ENCODE data around the gene FOXN4.
"Not testable (repeated sequence)": the region's sequence is repeated elsewhere in the genome, so short reads cannot be mapped to it uniquely, and the experiment has no call there.

Gene FOXN4, protein sequence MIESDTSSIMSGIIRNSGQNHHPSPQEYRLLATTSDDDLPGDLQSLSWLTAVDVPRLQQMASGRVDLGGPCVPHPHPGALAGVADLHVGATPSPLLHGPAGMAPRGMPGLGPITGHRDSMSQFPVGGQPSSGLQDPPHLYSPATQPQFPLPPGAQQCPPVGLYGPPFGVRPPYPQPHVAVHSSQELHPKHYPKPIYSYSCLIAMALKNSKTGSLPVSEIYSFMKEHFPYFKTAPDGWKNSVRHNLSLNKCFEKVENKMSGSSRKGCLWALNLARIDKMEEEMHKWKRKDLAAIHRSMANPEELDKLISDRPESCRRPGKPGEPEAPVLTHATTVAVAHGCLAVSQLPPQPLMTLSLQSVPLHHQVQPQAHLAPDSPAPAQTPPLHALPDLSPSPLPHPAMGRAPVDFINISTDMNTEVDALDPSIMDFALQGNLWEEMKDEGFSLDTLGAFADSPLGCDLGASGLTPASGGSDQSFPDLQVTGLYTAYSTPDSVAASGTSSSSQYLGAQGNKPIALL
- 0 to 0.07 reads per million in 2 donors for total RNA-seq

DNA sequence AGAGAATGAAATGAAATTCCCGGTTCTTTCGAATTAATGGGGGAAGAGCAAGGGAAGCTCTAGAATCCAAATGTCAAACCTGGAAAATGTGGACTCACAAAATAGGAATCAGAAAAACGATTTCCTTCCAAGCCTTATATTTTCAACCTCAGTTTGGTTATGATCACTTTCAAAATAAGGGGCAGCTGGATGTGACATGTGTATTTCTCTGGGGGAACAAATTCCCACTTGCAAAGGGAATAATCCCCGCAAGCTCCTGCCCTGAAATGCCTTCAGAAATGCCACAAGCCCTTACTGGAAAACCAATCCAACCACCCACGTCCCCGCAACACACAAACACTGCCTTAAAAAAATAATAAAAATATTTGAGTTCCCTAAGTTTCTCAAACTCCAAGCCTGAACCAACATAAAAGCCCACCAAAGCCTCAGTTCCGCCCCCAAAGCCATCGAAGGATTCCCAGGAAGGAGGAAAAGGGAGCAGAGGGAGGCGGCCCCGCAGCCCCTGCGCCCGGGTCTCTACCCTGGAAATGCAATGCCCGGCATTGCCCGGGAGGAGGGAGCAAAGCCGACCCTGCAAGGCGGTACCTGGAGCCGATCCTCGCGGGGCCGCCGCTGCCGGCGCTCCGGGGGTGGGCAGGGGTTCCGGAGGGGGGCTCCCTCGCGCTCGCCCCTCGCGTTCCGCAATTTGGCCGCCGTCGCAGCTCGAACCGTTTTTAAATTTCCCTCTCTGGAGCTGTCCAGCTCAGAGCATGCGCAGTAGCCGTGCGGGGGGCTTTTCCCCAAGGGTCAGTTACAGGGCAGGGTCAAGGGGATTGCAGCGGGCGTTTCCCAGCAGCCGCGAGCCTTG lies at the start of gene FOXN4:
FOXN4 (minus strand) TSS at position 751 of the 847 bp plus-strand sequence. CDS start 963 bp downstream, outside the sequence.
- DNase-seq: no peak

DNA sequence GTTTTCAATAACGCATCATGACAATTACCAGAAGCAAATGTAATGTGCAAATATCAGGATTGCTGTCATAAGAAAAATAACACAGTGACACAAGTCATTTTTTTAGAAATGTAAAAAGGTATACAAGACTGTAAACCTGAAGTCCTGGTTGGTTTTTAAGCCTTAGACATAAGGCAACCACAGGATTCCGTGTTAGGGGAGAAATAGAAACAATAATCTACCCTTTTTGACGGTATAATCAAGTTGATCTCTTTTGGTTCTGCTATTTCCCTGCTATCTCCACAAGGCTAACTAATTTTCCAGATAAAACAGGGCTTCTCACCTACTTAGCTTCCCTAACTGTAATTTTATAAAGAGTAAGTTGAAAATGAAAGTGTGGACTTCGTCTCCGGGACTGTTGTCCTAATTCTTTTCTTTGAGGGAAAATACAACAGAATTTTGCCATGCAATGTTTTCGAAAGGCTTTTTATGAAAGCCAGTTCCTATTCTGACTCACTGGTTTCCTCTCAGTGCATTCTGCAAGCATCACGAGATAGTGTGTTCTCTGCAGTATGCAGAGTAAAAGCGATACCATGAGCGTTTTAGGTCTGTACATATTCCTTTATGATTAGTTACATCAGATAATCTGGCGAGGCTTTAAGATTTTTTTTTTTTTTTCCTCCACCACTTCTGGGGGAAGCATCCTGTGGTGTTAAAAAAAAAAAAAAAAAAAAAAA lies 49.2 kb upstream of the FOXN4 start:
- DNase-seq: peak in 1 of 5 experiments; percentile 92

DNA sequence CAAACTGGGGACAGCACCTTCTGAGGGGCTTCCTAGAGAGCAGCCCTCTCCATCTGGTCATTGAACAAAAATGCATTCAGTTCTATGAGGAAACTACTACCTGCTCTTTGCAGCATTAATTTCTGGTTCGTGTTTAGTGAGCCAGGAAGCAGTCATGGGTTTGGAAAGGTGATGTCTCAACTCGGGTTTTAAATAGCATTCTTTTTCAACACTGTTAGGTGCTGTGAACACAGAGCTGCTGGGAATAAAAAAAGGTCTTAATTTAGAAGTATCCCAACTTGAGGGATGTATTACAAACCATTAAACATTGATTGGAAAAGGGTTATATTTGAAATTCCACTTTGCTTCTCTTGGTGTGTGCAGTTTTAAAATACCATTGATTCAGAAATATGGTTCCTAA lies 47.9 kb upstream of the FOXN4 start:
- no peak for DNase-seq

DNA sequence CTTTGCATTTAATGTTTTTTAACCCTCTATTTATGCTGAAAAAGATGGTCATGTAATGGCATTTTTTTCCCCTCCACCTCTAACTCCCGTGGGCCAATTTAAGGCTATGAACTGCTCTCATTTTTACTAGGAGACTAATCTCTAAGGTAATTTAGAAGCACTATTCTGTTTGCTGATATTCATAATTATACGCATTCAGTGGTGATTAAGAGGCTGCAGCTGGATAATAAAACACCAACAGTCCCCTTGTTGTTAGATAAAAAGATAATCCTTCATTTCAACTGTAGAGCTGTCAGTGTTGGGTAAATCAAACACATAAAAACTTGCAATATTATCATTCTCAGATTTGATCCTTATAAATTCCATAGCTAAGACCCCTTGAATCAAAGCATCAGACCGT lies 47.5 kb upstream of the FOXN4 start:
- DNase-seq: no peak

DNA sequence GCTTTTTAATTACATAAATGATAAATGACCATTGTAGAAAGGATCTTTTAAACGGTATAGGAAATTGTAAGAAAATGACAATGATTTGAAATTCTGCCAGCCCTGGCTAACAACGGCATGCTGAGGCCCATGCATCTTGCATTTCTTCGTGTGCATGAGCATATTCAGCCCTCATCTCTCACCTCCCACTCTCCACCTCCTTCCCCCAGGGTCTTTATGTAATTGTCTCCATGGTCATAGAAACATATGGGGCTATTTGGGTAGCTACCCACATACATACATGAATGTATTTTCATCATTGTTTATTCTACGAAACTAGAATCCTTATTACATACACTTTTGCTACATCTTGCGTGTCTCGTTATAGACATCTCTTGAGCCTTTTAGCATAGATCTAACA lies 43.1 kb upstream of the FOXN4 start:
- no peak for DNase-seq

DNA sequence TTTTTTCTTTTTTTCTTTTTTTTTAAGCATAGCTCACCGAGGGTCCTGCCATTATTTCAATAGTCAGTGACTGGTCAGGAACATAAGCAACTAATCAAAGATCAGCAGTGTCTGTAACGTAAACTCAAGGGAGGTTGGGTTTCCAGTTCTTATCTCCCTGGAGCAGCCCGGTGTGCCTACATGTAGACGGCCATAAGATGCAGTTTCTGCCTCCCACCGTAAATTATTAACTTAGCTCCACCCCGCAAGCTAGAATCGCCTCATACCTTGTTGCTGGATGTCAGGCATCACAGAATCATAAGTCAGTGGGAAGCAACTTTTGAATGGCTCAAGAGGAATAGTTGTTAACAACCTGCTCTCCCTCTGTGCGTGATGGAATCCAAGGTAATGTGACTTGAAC lies 38.5 kb upstream of the FOXN4 start, which contains the start of gene MYO1H:
MYO1H (plus strand) TSS at position 312 of the 400 bp plus-strand sequence; CDS start at position 373, 61 bp downstream.
- no peak for DNase-seq

DNA sequence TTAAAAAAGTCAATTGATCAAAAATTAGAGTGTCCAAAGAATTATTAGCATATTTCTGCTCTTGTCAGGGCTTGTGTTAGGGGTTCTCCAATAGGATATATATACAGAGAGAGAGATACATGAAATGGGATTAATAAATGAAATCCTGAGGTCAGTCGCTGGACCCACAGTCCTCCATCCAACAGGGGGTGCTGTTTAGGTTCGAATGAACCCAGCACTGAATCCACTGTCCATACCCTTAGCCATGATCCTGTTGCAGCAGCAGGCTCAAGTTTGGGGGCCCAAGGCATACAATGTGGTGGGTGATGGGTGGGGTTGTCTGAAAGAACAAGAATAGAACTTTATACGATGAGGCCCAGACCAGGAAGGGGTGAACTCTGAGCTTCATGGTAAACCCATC lies 37.8 kb upstream of the FOXN4 start:
- peak in 1 of 5 experiments; percentile 24 for DNase-seq

DNA sequence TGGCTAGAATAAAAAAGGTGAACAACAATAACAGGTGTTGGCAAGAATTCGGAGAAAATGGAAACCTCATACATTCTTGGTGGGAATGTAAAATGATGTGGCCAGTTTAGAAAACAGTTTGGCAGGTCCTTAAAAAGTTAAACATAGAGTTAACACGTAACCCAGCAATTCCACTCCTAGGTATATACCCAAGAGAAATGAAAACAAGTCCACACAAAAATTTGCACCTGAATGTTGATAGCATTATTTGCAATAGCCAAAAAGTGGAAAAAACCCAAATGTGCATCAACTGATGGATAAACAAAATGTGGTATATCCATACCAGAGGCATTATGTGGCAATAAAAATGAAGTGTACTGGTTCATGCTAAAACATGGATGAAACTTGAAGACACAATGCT lies 36.3 kb upstream of the FOXN4 start:
- no peak for DNase-seq

DNA sequence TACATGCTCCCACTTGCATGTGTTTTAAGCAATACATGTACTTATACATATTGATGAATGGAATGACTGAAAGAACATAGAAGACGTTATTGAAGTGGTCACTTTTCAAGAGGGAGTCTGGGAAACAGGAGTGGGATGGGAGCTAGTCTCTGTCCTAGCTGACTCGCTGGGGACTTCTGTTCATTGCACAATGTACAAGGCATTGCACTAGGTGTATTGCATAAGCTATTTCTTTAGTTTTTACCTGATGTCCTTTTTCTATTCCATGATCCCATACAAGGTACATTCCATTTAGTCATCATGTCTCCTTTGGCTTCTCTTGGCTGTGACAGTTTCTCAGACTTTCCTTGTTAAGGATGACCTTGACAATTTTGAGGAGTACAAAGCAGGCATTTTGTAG lies 34.6 kb upstream of the FOXN4 start:
- DNase-seq: no peak

DNA sequence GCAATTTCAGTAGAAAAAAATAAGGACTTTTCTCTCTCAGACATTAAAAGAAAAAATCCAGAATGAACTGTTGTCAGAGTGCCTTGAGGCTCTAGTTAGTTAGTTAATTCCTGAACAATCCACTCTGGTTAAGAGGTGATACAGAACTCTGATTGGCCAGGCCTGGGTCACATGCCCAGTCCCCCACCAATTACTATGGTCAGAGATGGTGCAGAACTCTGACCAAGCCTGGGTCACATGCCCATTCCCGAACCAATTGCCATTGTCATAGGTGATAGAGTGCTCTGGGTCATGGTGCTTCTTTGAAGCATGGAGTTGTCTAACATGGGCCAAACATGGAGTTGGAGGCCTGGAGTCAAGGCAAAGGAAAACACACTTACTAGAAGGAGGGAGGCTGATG lies 27.5 kb upstream of the FOXN4 start:
- no peak for DNase-seq

DNA sequence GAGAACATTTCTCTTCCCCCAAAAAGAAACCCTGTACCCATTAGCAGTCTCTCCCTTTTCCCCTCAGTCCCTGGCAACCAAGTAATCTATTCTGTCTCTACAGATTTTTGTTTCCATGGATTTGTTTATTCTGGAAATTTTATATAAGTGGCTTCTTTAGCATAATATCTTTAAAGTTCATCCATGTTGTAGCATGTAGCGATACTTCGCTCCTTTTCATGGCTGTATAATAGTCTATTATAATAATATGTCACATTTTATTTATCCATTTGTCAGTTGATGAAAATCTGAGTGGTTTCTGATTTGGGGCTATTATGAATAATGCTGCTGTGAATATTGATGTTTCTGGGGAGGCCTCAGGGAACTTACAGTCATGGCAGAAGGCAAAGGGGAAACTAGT lies 25.8 kb upstream of the FOXN4 start:
- DNase-seq: no peak

DNA sequence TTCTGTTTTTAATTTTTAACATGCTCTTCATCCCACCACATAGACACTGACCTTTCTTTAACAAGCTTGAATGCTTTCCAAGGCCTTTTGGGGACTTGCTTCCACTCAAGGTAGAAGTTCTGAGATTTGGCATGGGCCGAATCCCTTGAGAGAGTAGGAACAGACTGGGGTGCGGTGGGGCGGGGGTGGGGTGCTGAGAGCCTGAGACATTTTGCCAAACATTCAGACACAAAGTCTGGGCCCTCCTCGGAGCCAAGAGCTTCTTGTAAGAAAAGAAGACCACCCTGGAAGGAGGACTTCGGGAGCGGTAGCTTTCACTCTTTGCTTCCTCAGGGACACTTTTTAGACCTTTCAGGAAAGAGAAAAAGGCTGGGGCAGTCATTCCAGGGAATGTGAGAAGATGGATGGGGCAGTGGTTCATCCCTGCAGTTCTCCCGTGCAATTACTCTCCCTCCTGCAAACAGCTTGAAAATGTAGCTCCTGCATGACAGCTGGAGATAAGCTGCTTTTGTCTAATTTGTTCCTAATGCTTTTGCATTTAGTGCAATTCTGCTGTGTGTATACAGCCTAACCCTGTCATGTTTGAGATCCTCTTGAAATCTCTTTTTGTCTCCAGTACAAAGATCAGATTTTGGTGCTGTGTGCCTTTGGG lies 22.3 kb upstream of the FOXN4 start:
- no peak for DNase-seq

DNA sequence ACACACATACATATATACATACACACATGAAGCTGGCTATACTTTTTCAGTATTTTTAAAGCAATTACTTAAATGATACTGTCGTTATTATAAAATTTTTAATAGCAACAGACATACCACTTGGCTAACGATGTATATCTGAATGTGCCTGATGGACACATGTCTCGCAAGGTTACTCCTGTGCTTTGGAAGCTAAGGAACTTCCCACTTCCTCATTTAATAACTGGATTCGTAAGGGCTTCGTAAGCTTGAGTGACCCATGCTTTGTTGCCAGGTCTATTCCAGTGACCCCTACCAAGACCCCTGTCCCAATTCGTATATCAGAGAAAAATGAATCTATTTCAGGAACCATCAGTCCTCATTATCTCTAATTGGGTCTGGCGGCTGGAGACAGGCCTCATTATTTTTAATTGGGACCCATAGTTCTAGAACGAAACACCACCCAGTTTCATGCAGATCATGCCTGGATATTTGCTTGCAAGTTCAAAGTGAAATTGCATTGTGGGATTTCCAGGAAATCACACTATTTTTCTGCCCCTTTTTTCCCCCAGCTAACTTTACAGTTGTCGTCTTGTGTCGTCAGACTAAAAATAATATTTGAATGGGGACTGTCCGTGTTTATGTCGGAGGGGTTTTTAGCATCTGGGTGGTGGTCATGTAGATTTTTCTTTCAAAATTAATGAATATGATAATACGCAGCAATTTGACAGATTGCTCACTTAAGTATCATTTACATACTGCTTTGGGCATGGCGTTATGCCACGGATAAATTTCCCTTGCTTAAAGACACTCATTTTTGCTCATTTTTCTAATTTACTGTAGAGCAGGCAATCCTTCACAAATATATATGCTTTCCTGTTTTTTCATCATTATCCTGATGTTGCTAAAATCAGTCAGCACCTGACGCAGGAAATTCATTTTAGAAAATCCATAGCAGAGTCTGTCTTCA lies 21.5 kb upstream of the FOXN4 start:
- DNase-seq: no peak

DNA sequence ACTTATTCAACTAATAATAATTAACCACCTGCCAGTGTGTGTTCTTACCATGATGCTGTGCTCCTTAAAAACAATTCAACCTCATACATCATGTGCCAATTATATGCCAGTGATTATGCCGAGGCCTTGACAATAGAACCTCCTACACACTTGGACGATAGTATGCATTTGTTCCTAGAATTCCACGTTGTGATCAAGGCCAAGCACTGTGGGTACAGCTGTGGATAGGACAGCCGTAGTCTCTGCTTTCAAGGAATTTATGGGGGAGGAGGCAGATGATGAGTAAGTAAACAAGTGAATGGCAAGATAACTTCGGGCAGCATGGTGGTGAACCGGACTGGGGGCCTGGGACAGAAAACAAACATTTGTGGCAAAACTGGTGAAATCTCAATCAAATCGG lies 20.6 kb upstream of the FOXN4 start:
- DNase-seq: no peak

DNA sequence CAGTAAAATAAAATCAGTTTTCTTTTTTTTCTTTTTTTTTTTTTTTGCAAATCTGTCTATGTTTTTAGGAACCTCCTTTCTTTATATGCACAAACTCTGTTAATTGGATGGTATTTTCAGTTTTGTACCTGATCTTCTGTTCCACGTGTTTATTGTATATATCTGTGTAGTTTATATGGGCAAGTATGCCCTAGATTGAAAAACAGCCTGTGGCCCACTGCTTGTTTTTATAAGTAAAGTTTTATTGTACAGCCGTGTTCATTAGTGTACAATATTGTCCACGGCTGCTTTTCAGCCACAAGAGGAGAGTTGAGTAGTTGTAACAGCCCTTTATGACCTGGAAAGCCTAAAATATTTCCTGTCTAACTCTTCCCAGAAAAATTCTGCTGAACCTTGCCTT lies 19.9 kb upstream of the FOXN4 start:
- DNase-seq: no peak

DNA sequence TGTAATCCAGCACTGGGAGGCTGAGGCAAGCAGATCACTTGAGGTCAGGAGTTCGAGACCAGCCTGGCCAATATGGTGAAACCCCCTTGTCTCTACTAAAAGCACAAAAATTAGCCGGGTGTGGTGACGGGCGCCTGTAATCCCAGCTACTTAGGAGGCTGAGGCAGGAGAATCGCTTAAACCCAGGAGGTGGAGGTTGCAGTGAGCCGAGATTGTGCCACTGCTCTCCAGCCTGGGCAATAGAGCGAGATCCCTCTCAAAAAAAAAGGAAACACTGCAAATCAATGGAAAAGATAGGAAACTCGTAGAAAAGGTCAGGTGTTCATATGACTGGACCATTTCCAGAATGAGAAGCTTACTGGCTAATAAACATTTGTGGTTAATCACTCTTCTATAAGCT lies 12.2 kb upstream of the FOXN4 start:
- not testable (repeated sequence) for DNase-seq

DNA sequence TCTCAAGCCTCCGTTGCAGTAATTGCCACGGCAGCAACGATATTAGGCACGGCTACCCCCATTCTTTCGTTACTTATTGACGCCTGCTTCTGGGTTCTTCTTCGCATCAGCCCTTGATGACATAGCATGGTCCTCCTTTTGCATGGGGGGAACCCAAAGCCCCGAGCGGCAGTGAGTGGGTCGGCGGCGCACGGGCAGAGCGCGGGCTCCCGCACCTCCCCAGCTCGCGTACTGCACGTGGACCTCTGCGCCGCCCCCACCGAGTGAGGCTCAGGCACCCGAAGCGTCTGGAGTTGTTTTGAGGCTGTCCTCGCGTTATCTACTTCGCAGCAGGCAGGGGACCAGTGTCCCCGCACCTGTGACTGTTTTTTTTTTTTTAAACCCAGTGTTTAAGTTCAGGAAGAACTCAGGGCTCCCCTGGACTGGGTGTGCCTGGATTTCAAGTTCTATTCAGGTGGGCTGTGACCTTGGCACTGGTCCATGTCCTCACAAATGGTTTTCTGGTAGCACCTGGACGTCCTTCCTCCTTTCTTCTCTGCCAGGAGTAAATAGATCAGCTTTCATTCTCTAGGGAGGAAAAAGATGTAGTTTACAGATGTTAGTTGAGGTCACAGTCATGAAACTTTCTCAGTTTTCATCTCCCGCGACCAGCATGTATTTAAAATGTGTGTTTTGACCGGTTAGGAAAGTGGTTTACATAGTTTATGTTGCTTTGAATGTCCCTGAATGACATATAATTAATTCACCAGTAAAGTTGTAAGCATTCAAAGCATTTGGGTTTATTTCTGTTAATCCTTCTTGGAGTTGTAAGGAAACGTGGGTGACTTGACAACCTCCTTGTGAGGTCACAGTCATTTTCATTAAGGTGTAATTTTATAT lies 1.4 kb upstream of the FOXN4 start:
- DNase-seq: peak in 1 of 5 experiments; percentile 26

DNA sequence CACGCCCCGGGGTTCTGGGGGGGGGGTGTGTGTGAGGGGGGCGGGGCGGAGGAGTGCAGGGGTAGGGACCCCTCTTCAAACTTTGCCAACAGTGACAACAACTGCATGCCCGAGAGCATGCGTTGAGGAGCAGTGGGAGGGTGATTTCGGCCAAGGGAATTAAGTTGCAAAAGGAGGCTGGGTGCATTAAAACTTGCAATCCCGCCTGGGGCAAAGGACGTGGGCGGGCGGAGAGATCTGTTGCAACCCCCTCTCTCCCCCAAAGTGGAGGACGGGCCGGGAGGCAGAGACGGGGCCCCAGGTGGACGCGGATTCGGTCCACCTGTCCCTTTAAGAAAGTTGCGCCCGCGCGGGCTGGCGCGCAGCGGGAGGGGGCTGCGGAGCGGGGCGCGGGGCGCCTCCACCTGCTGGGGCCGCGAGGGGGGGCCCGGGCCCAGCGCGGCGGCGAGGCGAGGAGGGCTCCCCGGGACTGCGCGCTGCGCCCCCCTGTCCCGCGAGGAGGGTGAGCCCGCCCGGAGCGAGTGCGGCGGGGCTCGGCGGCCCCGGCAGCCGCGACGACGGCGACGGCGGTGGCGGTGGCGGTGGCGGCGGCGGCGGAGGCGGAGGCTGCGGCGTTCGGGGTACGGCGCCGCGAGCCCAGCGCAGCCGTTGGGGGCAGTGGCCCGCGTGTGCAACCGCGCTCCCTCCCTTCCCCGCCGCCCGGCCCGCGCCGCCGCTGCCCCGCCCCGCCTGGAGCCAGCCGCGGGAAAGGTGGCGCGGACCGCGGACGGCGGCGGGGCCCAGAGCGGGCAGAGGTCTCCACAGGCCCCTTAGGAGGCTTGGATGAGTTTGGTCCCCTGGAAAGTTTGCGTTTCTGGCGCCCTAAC lies 530 bp upstream of the FOXN4 start:
- DNase-seq: peak in 1 of 5 experiments; percentile 24

DNA sequence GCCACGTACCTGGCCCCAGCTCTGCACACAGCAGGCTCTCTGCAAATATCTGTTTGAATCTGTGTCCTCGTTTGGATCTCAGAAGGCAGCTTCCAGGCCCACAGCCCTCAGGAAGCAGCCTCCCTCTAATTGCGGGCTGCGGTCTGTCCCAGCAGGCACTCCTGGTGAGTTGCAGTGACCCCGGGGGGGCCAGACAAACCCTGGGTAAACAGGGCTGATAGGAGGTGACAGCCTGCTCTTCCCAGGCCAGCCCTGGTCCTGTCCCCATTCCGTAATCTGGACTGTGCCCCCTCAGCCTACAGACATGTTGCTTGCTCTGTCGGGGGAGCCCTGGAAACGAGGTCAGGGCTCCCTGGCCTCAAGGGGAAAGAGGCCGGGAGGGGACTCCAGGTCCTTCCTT lies 2.0 kb downstream of the FOXN4 start:
- no peak for DNase-seq
